Stimulated activated CD8-positive, alpha-beta memory T cell treated with anti-CD3 and anti-CD28 coated beads, Interleukin-7, amount 100 ng/mL, for 24 hours (primary cell): ENCODE measurements around the gene GAB2.
"Not testable (repeated sequence)": the region's sequence is repeated elsewhere in the genome, so short reads cannot be mapped to it uniquely, and the experiment has no call there.

Source experiments
- DNase-seq: peaks from one replicate; pipeline ENCODE4 v3.0.0-alpha.2; 2020; ENCODE audit warnings: low read depth

GAB2 gene

GRCh38 chr11:78277314-78277994 lies 140.2 kb downstream of the GAB2 start:
- DNase-seq = no peak

- no peak for DNase-seq
Observed at GRCh38 chr11:78276311-78276710, 141.3 kb downstream of the GAB2 start.

GRCh38 chr11:78274739-78275138 lies 142.9 kb downstream of the GAB2 start:
- DNase-seq = no peak

GRCh38 chr11:78272625-78273269 lies 144.9 kb downstream of the GAB2 start:
- DNase-seq = not testable (repeated sequence)

- DNase-seq = not testable (repeated sequence)
Observed at GRCh38 chr11:78271801-78272200, 145.8 kb downstream of the GAB2 start.

GRCh38 chr11:78270971-78271370 lies 146.6 kb downstream of the GAB2 start:
- no peak for DNase-seq

- no peak for DNase-seq
Observed at GRCh38 chr11:78269806-78270205, 147.8 kb downstream of the GAB2 start.

GRCh38 chr11:78268591-78269410 lies 148.8 kb downstream of the GAB2 start:
- DNase-seq = no peak

GRCh38 chr11:78266451-78266850 lies 151.2 kb downstream of the GAB2 start:
- DNase-seq = no peak

- DNase-seq = no peak
Observed at GRCh38 chr11:78265326-78265725, 152.3 kb downstream of the GAB2 start.

- DNase-seq = no peak
Observed at GRCh38 chr11:78262691-78263090, 154.9 kb downstream of the GAB2 start.

GRCh38 chr11:78262238-78262637 lies 155.4 kb downstream of the GAB2 start:
- no peak for DNase-seq

GRCh38 chr11:78261828-78262227 lies 155.8 kb downstream of the GAB2 start:
- no peak for DNase-seq

GRCh38 chr11:78261367-78261766 lies 156.3 kb downstream of the GAB2 start:
- DNase-seq = no peak

GRCh38 chr11:78259777-78260487 lies 157.7 kb downstream of the GAB2 start:
- DNase-seq = no peak

- DNase-seq = no peak
Observed at GRCh38 chr11:78257654-78258053, 160.0 kb downstream of the GAB2 start.

GRCh38 chr11:78256962-78257361 lies 160.7 kb downstream of the GAB2 start:
- DNase-seq = no peak

- DNase-seq = no peak
Observed at GRCh38 chr11:78255919-78256318, 161.7 kb downstream of the GAB2 start.

GRCh38 chr11:78254268-78254667 lies 163.4 kb downstream of the GAB2 start:
- no peak for DNase-seq

- DNase-seq = no peak
Observed at GRCh38 chr11:78253797-78254196, 163.8 kb downstream of the GAB2 start.

GRCh38 chr11:78251083-78251775 lies 166.4 kb downstream of the GAB2 start:
- no peak for DNase-seq

- no peak for DNase-seq
Observed at GRCh38 chr11:78250099-78250498, 167.5 kb downstream of the GAB2 start.
